Mucosa of rectum (tissue), 2 donors: ENCODE measurements around the gene CATSPER3.

Experiments used
- H3K27ac ChIP-seq, 2 donors: one replicate each; pipeline ENCODE4 v1.7.0; 2013; ENCODE audit warnings: inconsistent platforms in 2 of 2, low read depth in 2 of 2, low read length in 2 of 2
- H3K27me3 ChIP-seq, 2 donors: one replicate each; pipeline ENCODE4 v1.7.0; 2013; ENCODE audit warnings: low read length in 2 of 2; ENCODE audit not compliant: control insufficient read depth in 2 of 2, insufficient read depth in 2 of 2
- H3K36me3 ChIP-seq, 2 donors: one replicate each; pipeline ENCODE4 v1.7.0; 2013; ENCODE audit warnings: low read length in 2 of 2; ENCODE audit not compliant: control insufficient read depth in 2 of 2, insufficient read depth in 2 of 2
- H3K4me1 ChIP-seq, 2 donors: one replicate each; pipeline ENCODE4 v1.7.0; 2013; ENCODE audit warnings: low read length in 2 of 2, mild to moderate bottlenecking in 1 of 2; ENCODE audit not compliant: control insufficient read depth in 2 of 2, insufficient read depth in 2 of 2
- H3K4me3 ChIP-seq, 2 donors: one replicate each; pipeline ENCODE4 v1.7.0; 2013; ENCODE audit warnings: low read length in 2 of 2
- H3K9ac ChIP-seq, 2 donors: one replicate each; pipeline ENCODE4 v1.7.0; 2013; ENCODE audit warnings: low read length in 2 of 2, low read depth in 1 of 2, mild to moderate bottlenecking in 1 of 2
- H3K9me3 ChIP-seq, 2 donors: one replicate each; pipeline ENCODE4 v1.7.0; 2013; ENCODE audit warnings: low read length in 2 of 2; ENCODE audit not compliant: control insufficient read depth in 2 of 2
- donor health status: healthy.
- donor health status: Normal muscosa, but diverticular disease.

Gene CATSPER3

GRCh38 chr5:134967607-134968006, at the start of gene CATSPER3:
Gene CATSPER3 (plus strand): TSS chr5:134967907. CDS start chr5:134967992, 85 bp downstream.
- H3K27me3 ChIP-seq, result no peaks in the 10 kb centered on the region
- no peak within 1 kb of the TSS for H3K4me3 ChIP-seq
- no peaks in the 10 kb centered on the region for H3K9me3 ChIP-seq
- H3K9ac ChIP-seq, result no peak within 1 kb of the TSS
- H3K36me3 ChIP-seq, result peaks cover 0 to 7% of the 10 kb centered on the region in 2 donors
- H3K4me1 ChIP-seq, result no peaks in the 10 kb centered on the region
- no peak within 1 kb of the TSS for H3K27ac ChIP-seq

GRCh38 chr5:134918861-134919260, 48.8 kb upstream of the CATSPER3 start:
- peaks cover 23 to 24% of the 10 kb centered on the region in 2 donors for H3K36me3 ChIP-seq
- no peaks in the 10 kb centered on the region for H3K4me1 ChIP-seq
- no peak overlapping the region for H3K27ac ChIP-seq
- no peak overlapping the region for H3K9ac ChIP-seq
- H3K9me3 ChIP-seq, result no peaks in the 10 kb centered on the region
- no peaks in the 10 kb centered on the region for H3K27me3 ChIP-seq
- H3K4me3 ChIP-seq, result no peak overlapping the region

- Histone ChIP-seq H3K36me3 (peaks cover 18 to 19% of the 10 kb centered on the region in 2 donors), H3K27me3 (no peaks in the 10 kb centered on the region), H3K9ac (no peak overlapping the region), H3K4me1 (no peaks in the 10 kb centered on the region), H3K27ac (no peak overlapping the region), H3K9me3 (no peaks in the 10 kb centered on the region), H3K4me3 (no peak overlapping the region)
Observed at GRCh38 chr5:134920848-134921575, 46.7 kb upstream of the CATSPER3 start.

- Histone ChIP-seq H3K9ac (no peak overlapping the region), H3K36me3 (peaks cover 13 to 26% of the 10 kb centered on the region in 2 donors)
Observed at GRCh38 chr5:134932508-134932907, 35.2 kb upstream of the CATSPER3 start.

GRCh38 chr5:134934202-134934601, 33.5 kb upstream of the CATSPER3 start:
- Histone ChIP-seq H3K4me3 (no peak overlapping the region), H3K9ac (no peak overlapping the region), H3K27me3 (no peaks in the 10 kb centered on the region), H3K9me3 (no peaks in the 10 kb centered on the region), H3K4me1 (no peaks in the 10 kb centered on the region), H3K27ac (no peak overlapping the region), H3K36me3 (peaks cover 17 to 29% of the 10 kb centered on the region in 2 donors)

More at GRCh38 chr5:134932508-134932907, 35.2 kb upstream of the CATSPER3 start:
- no peaks in the 10 kb centered on the region for H3K4me1 ChIP-seq
- no peak overlapping the region for H3K27ac ChIP-seq
- no peaks in the 10 kb centered on the region for H3K27me3 ChIP-seq
- no peaks in the 10 kb centered on the region for H3K9me3 ChIP-seq
- no peak overlapping the region for H3K4me3 ChIP-seq

- no peaks in the 10 kb centered on the region for H3K4me1 ChIP-seq
- no peak overlapping the region for H3K4me3 ChIP-seq
- H3K27me3 ChIP-seq, result no peaks in the 10 kb centered on the region
- H3K27ac ChIP-seq, result no peak overlapping the region
- H3K9ac ChIP-seq, result no peak overlapping the region
- H3K36me3 ChIP-seq, result peaks cover 14 to 18% of the 10 kb centered on the region in 2 donors
- no peaks in the 10 kb centered on the region for H3K9me3 ChIP-seq
Observed at GRCh38 chr5:134935711-134936602, 31.8 kb upstream of the CATSPER3 start.

GRCh38 chr5:134937526-134937925, 30.2 kb upstream of the CATSPER3 start:
- Histone ChIP-seq H3K9me3 (no peaks in the 10 kb centered on the region), H3K4me3 (no peak overlapping the region), H3K27ac (no peak overlapping the region), H3K9ac (no peak overlapping the region), H3K4me1 (no peaks in the 10 kb centered on the region), H3K36me3 (peaks cover 12 to 14% of the 10 kb centered on the region in 2 donors), H3K27me3 (no peaks in the 10 kb centered on the region)

GRCh38 chr5:134938030-134938429, 29.7 kb upstream of the CATSPER3 start:
- Histone ChIP-seq H3K36me3 (peaks cover 12 to 14% of the 10 kb centered on the region in 2 donors), H3K27ac (peak overlapping the region in 1 of 2 donors; percentile 0)

GRCh38 chr5:134939500-134939899, 28.2 kb upstream of the CATSPER3 start:
- H3K36me3 ChIP-seq, result peaks cover 11 to 12% of the 10 kb centered on the region in 2 donors
- H3K9ac ChIP-seq, result no peak overlapping the region
- no peaks in the 10 kb centered on the region for H3K4me1 ChIP-seq
- H3K27ac ChIP-seq, result no peak overlapping the region
- no peaks in the 10 kb centered on the region for H3K9me3 ChIP-seq
- H3K4me3 ChIP-seq, result no peak overlapping the region
- no peaks in the 10 kb centered on the region for H3K27me3 ChIP-seq

More at GRCh38 chr5:134938030-134938429, 29.7 kb upstream of the CATSPER3 start:
- Histone ChIP-seq H3K9ac (no peak overlapping the region), H3K27me3 (no peaks in the 10 kb centered on the region), H3K4me1 (no peaks in the 10 kb centered on the region), H3K9me3 (no peaks in the 10 kb centered on the region), H3K4me3 (no peak overlapping the region)

- Histone ChIP-seq H3K36me3 (no peaks in the 10 kb centered on the region), H3K27me3 (no peaks in the 10 kb centered on the region), H3K4me3 (no peak overlapping the region), H3K4me1 (no peaks in the 10 kb centered on the region), H3K9me3 (no peaks in the 10 kb centered on the region), H3K27ac (no peak overlapping the region), H3K9ac (no peak overlapping the region)
Observed at GRCh38 chr5:134943547-134943946, 24.2 kb upstream of the CATSPER3 start.
